NCI-H1930 (cell line): ENCODE data around the gene CRHBP.

Source experiments
- DNase-seq, 2 experiments: peaks; one replicate each; lab custom pipeline; 2025; lab: John Stamatoyannopoulos, UW

Gene CRHBP

DNA sequence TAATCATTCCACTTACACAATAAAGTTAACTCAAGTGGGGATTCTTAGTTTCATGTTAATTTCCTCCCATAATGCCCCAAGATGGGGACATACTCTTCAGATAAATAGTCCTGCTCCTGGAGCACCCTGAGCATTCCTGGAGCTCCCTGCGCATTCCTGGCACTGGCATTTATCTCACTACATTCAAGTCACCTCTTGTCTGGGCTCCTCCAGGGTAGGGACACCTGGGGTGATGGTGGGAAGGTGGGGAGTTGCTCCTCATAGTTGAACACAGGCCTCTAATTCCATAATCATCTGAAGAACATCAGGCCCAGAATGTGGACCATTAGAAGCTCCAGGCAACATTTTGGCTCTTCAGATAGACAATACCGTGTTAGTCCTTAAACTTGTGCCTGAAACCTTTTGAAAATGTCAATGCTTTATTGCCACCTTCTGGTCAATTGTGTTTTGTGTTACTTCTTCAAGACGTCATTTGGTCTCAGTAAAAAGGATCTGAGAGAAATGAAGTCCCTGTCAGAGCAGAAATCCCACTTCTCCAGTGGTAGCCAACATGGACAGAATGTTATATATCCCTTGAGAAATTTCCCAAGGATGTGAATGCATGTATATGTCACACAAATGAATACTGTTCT, 63.2 kb downstream of the CRHBP start:
- no peak for DNase-seq

DNA sequence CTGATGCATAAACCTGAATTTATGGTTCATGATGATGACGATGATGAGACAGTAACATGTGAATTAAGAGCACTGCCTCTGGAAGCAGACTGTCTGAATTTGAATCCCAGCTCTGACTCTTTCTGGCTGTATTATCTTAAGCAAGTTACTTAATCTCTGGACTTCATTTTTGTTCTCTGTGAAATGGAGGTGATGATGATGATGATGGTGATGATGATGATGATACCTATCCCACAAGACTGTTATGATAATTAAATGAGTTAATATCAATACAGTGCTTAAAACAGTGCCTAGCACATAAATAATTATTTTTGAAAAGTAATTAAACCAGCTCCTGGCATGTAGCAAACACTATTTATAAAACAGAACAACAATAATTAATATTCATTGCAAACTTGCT, 64.1 kb downstream of the CRHBP start:
- no peak for DNase-seq

DNA sequence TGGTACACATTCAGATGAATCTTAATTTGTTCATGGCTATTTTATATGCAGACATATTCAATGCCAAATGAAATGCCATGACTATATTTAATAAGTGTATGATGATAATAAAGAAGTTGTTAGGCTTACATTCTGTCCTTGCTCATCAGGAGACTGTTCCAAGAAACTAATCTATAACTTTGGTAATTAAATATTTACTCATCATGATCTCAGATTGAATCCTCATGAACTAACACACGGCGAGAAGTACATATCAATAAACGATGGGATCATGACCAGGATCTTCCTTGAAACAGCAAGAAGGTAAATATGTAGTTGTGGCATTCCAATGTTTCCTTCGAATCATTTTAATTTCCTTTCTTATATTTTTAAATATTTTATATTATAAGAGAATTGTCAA, 64.8 kb downstream of the CRHBP start:
- no peak for DNase-seq
